ENCODE measurements around the gene TUBB4A. TPM values are rescaled to one million over a fixed set of nuclear protein-coding genes. Genes with fewer than 3 reads are reported as not detected.

TUBB4A gene
- total and polyA plus RNA-seq, 9 of the 15 experiments (the other 6 are each of a cell fraction or from before 2014, with no cell fraction given), result 0.14 to 7.0 (median 0.75) TPM

DNA sequence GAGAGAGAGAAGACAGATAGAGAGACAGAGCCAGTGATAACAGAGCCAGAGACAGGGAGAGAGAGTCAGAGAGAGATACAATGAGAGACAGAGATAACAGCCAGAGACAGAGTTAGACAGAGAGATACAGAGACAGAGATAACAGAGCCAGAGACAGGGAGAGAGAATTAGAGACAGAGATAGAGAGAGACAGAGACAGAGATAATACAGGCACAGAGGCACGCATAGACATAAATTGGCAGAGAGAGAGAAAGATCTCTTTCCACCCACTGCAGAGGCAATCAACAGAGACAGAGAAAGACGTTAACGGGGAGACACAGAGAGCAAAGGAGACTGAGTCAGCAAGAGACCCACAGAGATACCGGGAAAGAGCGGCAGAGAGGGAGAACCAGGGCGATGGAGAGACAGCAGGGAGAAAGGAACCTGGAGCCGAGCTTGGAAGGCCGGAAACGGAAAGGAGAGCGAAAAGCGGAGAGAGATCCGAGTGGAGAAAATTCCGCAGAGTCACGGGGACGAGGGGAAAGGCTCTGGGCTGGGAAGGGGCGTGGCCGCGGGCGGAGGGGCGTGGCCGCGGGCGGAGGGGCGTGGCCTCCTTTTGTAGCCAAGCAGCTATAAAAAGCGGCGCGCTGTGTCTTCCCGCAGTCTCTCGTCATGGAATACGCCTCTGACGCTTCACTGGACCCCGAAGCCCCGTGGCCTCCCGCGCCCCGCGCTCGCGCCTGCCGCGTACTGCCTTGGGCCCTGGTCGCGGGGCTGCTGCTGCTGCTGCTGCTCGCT, 28.5 kb upstream of the TUBB4A start, which contains the start of gene TNFSF9 (continued):
- TF ChIP-seq USF2 (CRISPR knock-in tag; IDR thresholded peaks at IDR 0.05), result peak; percentile 35; the same call in 1 of the 2 replicates
- TF ChIP-seq SNIP1 (IDR thresholded peaks at IDR 0.05; ENCODE audit: low read depth), result no peak
- peak; percentile 70; the same call in 1 of the 2 replicates for TF ChIP-seq ZEB2 (IDR thresholded peaks at IDR 0.05)
- TF ChIP-seq IRF2 (CRISPR knock-in tag; IDR thresholded peaks at IDR 0.05), result no peak
- TF ChIP-seq, protein P1, sequence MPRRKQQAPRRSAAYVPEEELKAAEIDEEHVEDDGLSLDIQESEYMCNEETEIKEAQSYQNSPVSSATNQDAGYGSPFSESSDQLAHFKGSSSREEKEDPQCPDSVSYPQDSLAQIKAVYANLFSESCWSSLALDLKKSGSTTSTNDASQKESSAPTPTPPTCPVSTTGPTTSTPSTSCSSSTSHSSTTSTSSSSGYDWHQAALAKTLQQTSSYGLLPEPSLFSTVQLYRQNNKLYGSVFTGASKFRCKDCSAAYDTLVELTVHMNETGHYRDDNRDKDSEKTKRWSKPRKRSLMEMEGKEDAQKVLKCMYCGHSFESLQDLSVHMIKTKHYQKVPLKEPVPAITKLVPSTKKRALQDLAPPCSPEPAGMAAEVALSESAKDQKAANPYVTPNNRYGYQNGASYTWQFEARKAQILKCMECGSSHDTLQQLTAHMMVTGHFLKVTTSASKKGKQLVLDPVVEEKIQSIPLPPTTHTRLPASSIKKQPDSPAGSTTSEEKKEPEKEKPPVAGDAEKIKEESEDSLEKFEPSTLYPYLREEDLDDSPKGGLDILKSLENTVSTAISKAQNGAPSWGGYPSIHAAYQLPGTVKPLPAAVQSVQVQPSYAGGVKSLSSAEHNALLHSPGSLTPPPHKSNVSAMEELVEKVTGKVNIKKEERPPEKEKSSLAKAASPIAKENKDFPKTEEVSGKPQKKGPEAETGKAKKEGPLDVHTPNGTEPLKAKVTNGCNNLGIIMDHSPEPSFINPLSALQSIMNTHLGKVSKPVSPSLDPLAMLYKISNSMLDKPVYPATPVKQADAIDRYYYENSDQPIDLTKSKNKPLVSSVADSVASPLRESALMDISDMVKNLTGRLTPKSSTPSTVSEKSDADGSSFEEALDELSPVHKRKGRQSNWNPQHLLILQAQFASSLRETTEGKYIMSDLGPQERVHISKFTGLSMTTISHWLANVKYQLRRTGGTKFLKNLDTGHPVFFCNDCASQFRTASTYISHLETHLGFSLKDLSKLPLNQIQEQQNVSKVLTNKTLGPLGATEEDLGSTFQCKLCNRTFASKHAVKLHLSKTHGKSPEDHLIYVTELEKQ (CRISPR knock-in tag; IDR thresholded peaks at IDR 0.05), result no peak
- no peak for TF ChIP-seq PURB (CRISPR knock-in tag; IDR thresholded peaks at IDR 0.05; ENCODE audit: low read depth)
- TF ChIP-seq, protein P2, sequence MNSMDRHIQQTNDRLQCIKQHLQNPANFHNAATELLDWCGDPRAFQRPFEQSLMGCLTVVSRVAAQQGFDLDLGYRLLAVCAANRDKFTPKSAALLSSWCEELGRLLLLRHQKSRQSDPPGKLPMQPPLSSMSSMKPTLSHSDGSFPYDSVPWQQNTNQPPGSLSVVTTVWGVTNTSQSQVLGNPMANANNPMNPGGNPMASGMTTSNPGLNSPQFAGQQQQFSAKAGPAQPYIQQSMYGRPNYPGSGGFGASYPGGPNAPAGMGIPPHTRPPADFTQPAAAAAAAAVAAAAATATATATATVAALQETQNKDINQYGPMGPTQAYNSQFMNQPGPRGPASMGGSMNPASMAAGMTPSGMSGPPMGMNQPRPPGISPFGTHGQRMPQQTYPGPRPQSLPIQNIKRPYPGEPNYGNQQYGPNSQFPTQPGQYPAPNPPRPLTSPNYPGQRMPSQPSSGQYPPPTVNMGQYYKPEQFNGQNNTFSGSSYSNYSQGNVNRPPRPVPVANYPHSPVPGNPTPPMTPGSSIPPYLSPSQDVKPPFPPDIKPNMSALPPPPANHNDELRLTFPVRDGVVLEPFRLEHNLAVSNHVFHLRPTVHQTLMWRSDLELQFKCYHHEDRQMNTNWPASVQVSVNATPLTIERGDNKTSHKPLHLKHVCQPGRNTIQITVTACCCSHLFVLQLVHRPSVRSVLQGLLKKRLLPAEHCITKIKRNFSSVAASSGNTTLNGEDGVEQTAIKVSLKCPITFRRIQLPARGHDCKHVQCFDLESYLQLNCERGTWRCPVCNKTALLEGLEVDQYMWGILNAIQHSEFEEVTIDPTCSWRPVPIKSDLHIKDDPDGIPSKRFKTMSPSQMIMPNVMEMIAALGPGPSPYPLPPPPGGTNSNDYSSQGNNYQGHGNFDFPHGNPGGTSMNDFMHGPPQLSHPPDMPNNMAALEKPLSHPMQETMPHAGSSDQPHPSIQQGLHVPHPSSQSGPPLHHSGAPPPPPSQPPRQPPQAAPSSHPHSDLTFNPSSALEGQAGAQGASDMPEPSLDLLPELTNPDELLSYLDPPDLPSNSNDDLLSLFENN (IDR thresholded peaks at IDR 0.05; ENCODE audit: low read depth in 2 of 2, low read length in 2 of 2), result 0 out of 4 replicates have a peak, but pooled peaks of 1 of the 2 experiments have one; percentile 41
- TF ChIP-seq ZNF140 (CRISPR knock-in tag; IDR thresholded peaks at IDR 0.05), result no peak
- no peak for TF ChIP-seq ZNF551 (CRISPR knock-in tag; IDR thresholded peaks at IDR 0.05)
- TF ChIP-seq CXXC5 (CRISPR knock-in tag; IDR thresholded peaks at IDR 0.05), result peak; percentile 91
